H1 (cell line): Measurements from ENCODE around the gene KLHL7.

Experiments
- ATF3 ChIP-seq: IDR thresholded peaks from 2 replicates; pipeline ENCODE4 v1.6.1; 2011; ENCODE audit warnings: low read depth, mild to moderate bottlenecking, low read length; ENCODE audit not compliant: insufficient read depth
- POLR2AphosphoS5 ChIP-seq: IDR thresholded peaks from 2 replicates; pipeline ENCODE4 v1.6.1; 2011; ENCODE audit warnings: low read depth, low read length
- SP1 ChIP-seq: IDR thresholded peaks from 2 replicates; pipeline ENCODE4 v1.6.1; 2011; ENCODE audit warnings: low read depth, low read length
- ZNF274 ChIP-seq: IDR thresholded peaks from 2 replicates; pipeline ENCODE4 v1.7.0; 2012; ENCODE audit warnings: low read length, borderline replicate concordance; ENCODE audit errors: extremely low read depth
- TF ChIP-seq, protein P1 (sequence below), 3 experiments: IDR thresholded peaks; 1 replicate in 2 of 3; 2 replicates in 1 of 3; pipeline versions ENCODE4 v1.5.1 to v1.6.1; 2011; ENCODE audit warnings: low read length in 3 of 3, mild to moderate bottlenecking in 3 of 3, inconsistent platforms in 2 of 3, low read depth in 1 of 3, moderate library complexity in 1 of 3; ENCODE audit not compliant: insufficient read depth in 1 of 3; ENCODE audit errors: control extremely low read depth in 1 of 3

- TF ChIP-seq, protein P1, sequence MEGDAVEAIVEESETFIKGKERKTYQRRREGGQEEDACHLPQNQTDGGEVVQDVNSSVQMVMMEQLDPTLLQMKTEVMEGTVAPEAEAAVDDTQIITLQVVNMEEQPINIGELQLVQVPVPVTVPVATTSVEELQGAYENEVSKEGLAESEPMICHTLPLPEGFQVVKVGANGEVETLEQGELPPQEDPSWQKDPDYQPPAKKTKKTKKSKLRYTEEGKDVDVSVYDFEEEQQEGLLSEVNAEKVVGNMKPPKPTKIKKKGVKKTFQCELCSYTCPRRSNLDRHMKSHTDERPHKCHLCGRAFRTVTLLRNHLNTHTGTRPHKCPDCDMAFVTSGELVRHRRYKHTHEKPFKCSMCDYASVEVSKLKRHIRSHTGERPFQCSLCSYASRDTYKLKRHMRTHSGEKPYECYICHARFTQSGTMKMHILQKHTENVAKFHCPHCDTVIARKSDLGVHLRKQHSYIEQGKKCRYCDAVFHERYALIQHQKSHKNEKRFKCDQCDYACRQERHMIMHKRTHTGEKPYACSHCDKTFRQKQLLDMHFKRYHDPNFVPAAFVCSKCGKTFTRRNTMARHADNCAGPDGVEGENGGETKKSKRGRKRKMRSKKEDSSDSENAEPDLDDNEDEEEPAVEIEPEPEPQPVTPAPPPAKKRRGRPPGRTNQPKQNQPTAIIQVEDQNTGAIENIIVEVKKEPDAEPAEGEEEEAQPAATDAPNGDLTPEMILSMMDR (IDR thresholded peaks at IDR 0.05; ENCODE audit: control extremely low read depth in 1 of 3, insufficient read depth in 1 of 3, low read depth in 1 of 3, low read length in 3 of 3), result no peak
- TF ChIP-seq SP1, result no peak
- TF ChIP-seq ZNF274, result no peak
- no peak for TF ChIP-seq POLR2AphosphoS5
- no peak for TF ChIP-seq ATF3
These were observed 62.1 kb downstream of the KLHL7 start for GRCh38 chr7:23167691-23168090.
